Mesenchymal stem cell (in vitro differentiated cells and primary cell): ENCODE measurements around the gene FBXL20.
"Not testable (repeated sequence)": the region's sequence is repeated elsewhere in the genome, so short reads cannot be mapped to it uniquely, and the experiment has no call there.

Source experiments
- DNase-seq: peaks from one replicate; pipeline ENCODE4 v3.0.0-alpha.2; 2013
- H2AFZ ChIP-seq: one replicate; pipeline ENCODE4 v1.6.1; 2013; ENCODE audit warnings: low read depth, mild to moderate bottlenecking, control low read depth, inconsistent platforms, low read length, moderate library complexity
- H2AK5ac ChIP-seq: 2 replicates; pipeline ENCODE4 v1.6.1; 2013; ENCODE audit warnings: low read length, moderate library complexity, mild to moderate bottlenecking, inconsistent platforms; ENCODE audit not compliant: severe bottlenecking
- H2BK120ac ChIP-seq: one replicate; pipeline ENCODE4 v1.6.1; 2013; ENCODE audit warnings: low read depth, mild to moderate bottlenecking, inconsistent platforms, low read length, moderate library complexity
- H2BK12ac ChIP-seq, 2 experiments: one replicate each; pipeline ENCODE4 v1.6.1; 2013; ENCODE audit warnings: inconsistent platforms in 2 of 2, low read length in 2 of 2, mild to moderate bottlenecking in 2 of 2, moderate library complexity in 2 of 2, control low read depth in 1 of 2
- H2BK15ac ChIP-seq: one replicate; pipeline ENCODE4 v1.6.1; 2013; ENCODE audit warnings: mild to moderate bottlenecking, low read depth, inconsistent platforms; ENCODE audit not compliant: poor library complexity, severe bottlenecking
- H2BK5ac ChIP-seq: 2 replicates; pipeline ENCODE4 v1.6.1; 2013; ENCODE audit warnings: low read depth, mild to moderate bottlenecking, low read length, control low read depth, inconsistent platforms; ENCODE audit not compliant: poor library complexity, severe bottlenecking
- H3K14ac ChIP-seq, 2 experiments: one replicate each; pipeline ENCODE4 v1.6.1; 2013; ENCODE audit warnings: inconsistent platforms in 2 of 2, low read length in 2 of 2, control low read depth in 1 of 2, mild to moderate bottlenecking in 1 of 2, moderate library complexity in 1 of 2
- H3K18ac ChIP-seq, 2 experiments: one replicate each; pipeline ENCODE4 v1.6.1; 2013; ENCODE audit warnings: inconsistent platforms in 2 of 2, low read length in 2 of 2, control low read depth in 1 of 2, low read depth in 1 of 2, mild to moderate bottlenecking in 1 of 2
- H3K23ac ChIP-seq, 2 experiments: one replicate each; pipeline ENCODE4 v1.6.1; 2013; ENCODE audit warnings: inconsistent platforms in 2 of 2, low read length in 2 of 2, mild to moderate bottlenecking in 2 of 2, moderate library complexity in 2 of 2, control low read depth in 1 of 2
- H3K27ac ChIP-seq: 2 replicates; pipeline ENCODE4 v1.5.1; 2013; ENCODE audit warnings: mild to moderate bottlenecking, moderate library complexity, low read length, control low read depth, inconsistent platforms; ENCODE audit not compliant: poor library complexity, severe bottlenecking
- H3K27me3 ChIP-seq, 2 experiments: 2 replicates each; pipeline versions ENCODE4 v1.6.1 to v1.7.0; 2013; ENCODE audit warnings: low read length in 2 of 2, mild to moderate bottlenecking in 2 of 2, moderate library complexity in 2 of 2, control low read depth in 1 of 2, inconsistent platforms in 1 of 2; ENCODE audit not compliant: control insufficient read depth in 1 of 2, insufficient read depth in 1 of 2
- H3K36me3 ChIP-seq, 2 experiments: 2 replicates each; pipeline versions ENCODE4 v1.6.1 to v1.7.0; 2013; ENCODE audit warnings: low read length in 2 of 2, control low read depth in 1 of 2, inconsistent platforms in 1 of 2, low read depth in 1 of 2, mild to moderate bottlenecking in 1 of 2; ENCODE audit not compliant: insufficient read depth in 2 of 2, control insufficient read depth in 1 of 2
- H3K4ac ChIP-seq, 2 experiments: one replicate each; pipeline ENCODE4 v1.6.1; 2013; ENCODE audit warnings: inconsistent platforms in 2 of 2, low read length in 2 of 2, mild to moderate bottlenecking in 2 of 2, moderate library complexity in 2 of 2, control low read depth in 1 of 2, low read depth in 1 of 2
- H3K4me1 ChIP-seq: 2 replicates; pipeline ENCODE4 v1.6.1; 2013; ENCODE audit warnings: low read depth, low read length, control low read depth; ENCODE audit not compliant: control insufficient read depth, insufficient read depth
- H3K4me2 ChIP-seq: 2 replicates; pipeline ENCODE4 v1.6.1; 2013; ENCODE audit warnings: low read length, mild to moderate bottlenecking, inconsistent platforms; ENCODE audit not compliant: poor library complexity, severe bottlenecking
- H3K4me3 ChIP-seq, 2 experiments: 2 replicates each; pipeline versions ENCODE4 v1.5.1 to v1.7.0; 2013; ENCODE audit warnings: low read length in 2 of 2, mild to moderate bottlenecking in 2 of 2, control low read depth in 1 of 2, low read depth in 1 of 2; ENCODE audit not compliant: insufficient read depth in 1 of 2
- H3K79me1 ChIP-seq: replicated peaks from 2 replicates; pipeline ENCODE4 v1.6.1; 2013; ENCODE audit warnings: mild to moderate bottlenecking, control low read depth, low read length, inconsistent platforms; ENCODE audit not compliant: poor library complexity, severe bottlenecking
- H3K9ac ChIP-seq: 2 replicates; pipeline ENCODE4 v1.7.0; 2013; ENCODE audit warnings: mild to moderate bottlenecking, low read length, moderate library complexity
- H3K9me3 ChIP-seq: 2 replicates; pipeline ENCODE4 v1.7.0; 2013; ENCODE audit warnings: mild to moderate bottlenecking, low read length; ENCODE audit not compliant: control insufficient read depth
- H4K8ac ChIP-seq: one replicate; pipeline ENCODE4 v1.6.1; 2013; ENCODE audit warnings: inconsistent platforms, mild to moderate bottlenecking, low read length, moderate library complexity
- H4K91ac ChIP-seq: one replicate; pipeline ENCODE4 v1.6.1; 2013; ENCODE audit warnings: mild to moderate bottlenecking, low read length, inconsistent platforms
- WGBS: methylation state at CpG from one replicate; pipeline ENCODE4 v1.1.7; 2013; ENCODE audit warnings: mixed read lengths; 5-methylcytosine and 5-hydroxymethylcytosine counted together

The FBXL20 gene

DNA sequence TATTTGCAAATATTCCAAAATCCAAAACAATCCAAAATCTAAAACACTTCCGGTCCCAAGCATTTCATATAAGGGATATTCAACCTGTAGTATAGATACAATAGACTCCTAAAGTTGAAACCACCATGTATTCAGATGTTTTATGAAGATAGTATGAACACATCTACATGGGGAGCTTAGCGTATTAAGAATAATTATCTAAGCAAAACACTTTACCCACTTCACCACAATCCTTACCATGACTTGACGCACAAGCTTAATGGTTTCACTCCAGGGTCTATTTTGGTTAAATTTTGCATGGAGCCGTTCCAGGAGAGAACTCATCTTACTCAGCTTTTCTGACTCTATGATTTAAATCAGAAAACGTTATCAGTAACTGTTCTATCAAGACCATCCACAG, 46.1 kb upstream of the FBXL20 start:
- Histone ChIP-seq H3K9ac (peak overlapping the region; percentile 10), H3K4me3 (no peak overlapping the region), H3K9me3 (no peaks in the 10 kb centered on the region), H3K4me2 (no peak overlapping the region), H3K18ac (no peak overlapping the region), H2AK5ac (no peak overlapping the region), H3K36me3 (peaks cover 30 to 42% of the 10 kb centered on the region in 2 experiments), H3K27me3 (no peaks in the 10 kb centered on the region), H2BK5ac (no peak overlapping the region), H3K4ac (no peak overlapping the region), H3K79me1 (peaks cover 15% of the 10 kb centered on the region), H3K23ac (no peak overlapping the region), H3K4me1 (peaks cover 10% of the 10 kb centered on the region), H2BK120ac (no peak overlapping the region), H2BK12ac (no peak overlapping the region), H4K8ac (no peak overlapping the region), H2BK15ac (no peak overlapping the region), H4K91ac (no peak overlapping the region), H3K27ac (no peak overlapping the region), H3K14ac (no peak overlapping the region), H2AFZ (no peak overlapping the region)
- DNase-seq, result no peak
- WGBS, result 97% methylated on average over 4 of the region's 5 CpGs

DNA sequence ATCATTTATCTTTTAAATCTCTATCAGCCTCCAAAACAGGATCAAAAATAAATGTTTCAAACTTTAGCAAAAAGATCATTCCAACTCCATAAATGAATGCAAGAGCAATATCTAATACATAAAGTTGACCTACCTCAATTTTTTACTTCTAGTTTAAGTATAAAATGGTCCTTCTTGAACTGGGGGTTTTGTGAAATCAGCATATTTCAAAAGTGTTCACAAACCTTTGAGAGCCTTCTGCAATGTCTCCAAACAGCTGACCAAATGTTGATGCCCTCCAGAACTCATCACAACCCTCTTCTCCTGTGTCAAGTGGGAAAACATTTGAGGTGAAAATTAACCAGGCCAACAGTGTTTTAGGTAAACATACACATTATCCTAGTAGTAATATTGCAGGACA, 41.9 kb upstream of the FBXL20 start:
- Histone ChIP-seq H3K23ac (no peak overlapping the region), H3K27ac (no peak overlapping the region), H3K36me3 (peaks cover 47 to 76% of the 10 kb centered on the region in 2 experiments), H3K4me1 (peaks cover 1% of the 10 kb centered on the region), H3K27me3 (no peaks in the 10 kb centered on the region), H2BK12ac (no peak overlapping the region), H3K9me3 (no peaks in the 10 kb centered on the region), H3K79me1 (peaks cover 25% of the 10 kb centered on the region), H3K4me3 (no peak overlapping the region), H4K91ac (no peak overlapping the region), H2AFZ (no peak overlapping the region), H3K4ac (no peak overlapping the region), H3K9ac (no peak overlapping the region), H2AK5ac (no peak overlapping the region), H2BK120ac (no peak overlapping the region), H2BK15ac (no peak overlapping the region), H4K8ac (no peak overlapping the region), H3K18ac (no peak overlapping the region), H2BK5ac (no peak overlapping the region), H3K14ac (no peak overlapping the region), H3K4me2 (no peak overlapping the region)
- no peak for DNase-seq

DNA sequence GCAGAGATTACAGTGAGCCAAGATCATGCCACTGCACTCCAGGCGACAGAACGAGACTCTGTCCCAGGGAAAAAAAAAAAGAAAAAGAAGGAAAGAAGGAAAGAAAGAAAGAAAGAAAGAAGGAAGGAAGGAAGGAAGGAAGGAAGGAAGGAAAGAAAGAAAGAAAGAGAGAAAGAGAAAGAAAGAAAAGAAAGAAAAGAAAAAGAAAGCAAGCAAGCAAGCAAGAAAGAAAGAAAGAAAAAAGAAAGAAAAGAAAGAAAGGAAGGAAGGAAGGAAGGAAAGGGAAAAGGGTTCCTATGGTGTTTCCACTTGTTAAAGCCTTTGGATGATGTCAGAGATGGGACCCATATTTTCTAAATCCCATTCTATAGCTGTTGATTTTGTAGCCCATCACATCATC, 38.4 kb upstream of the FBXL20 start:
- not testable (repeated sequence) for H2AK5ac ChIP-seq, H4K8ac ChIP-seq, DNase-seq, H2AFZ ChIP-seq, H3K18ac ChIP-seq, H3K4ac ChIP-seq, H3K14ac ChIP-seq, H3K23ac ChIP-seq, H3K9me3 ChIP-seq, H2BK5ac ChIP-seq, H3K9ac ChIP-seq, H2BK15ac ChIP-seq, H3K4me3 ChIP-seq, H2BK120ac ChIP-seq, H2BK12ac ChIP-seq, H3K4me2 ChIP-seq, H4K91ac ChIP-seq, H3K27ac ChIP-seq, H3K27me3 ChIP-seq, H3K4me1 ChIP-seq
- Histone ChIP-seq H3K36me3 (peaks cover 42 to 73% of the 10 kb centered on the region in 2 experiments), H3K79me1 (peaks cover 22% of the 10 kb centered on the region)
- WGBS, result 100% methylated on average over 2 of the region's 2 CpGs

DNA sequence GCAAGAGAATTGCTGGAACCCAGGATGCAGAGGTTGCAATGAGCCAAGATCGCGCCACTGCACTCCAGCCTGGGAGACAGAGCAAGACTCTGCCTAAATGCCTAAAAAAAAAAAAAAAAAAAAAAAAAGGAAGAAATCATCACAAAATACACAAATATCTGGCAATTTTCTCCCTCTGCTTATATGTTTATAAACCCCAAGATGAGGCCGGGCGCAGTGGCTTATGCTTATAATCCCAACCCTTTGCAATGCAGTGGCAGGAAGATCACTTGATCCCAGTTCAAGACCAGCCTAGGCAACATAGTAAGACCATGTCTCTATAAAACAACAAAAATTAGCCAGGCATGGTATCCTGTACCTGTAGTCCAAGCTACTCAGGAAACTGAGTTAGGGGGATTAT, 28.2 kb upstream of the FBXL20 start:
- no peaks in the 10 kb centered on the region for H3K27me3 ChIP-seq
- no peak overlapping the region for H3K18ac ChIP-seq
- H3K4me1 ChIP-seq, result no peaks in the 10 kb centered on the region
- H3K4me3 ChIP-seq, result no peak overlapping the region
- H2AFZ ChIP-seq, result no peak overlapping the region
- H2BK120ac ChIP-seq, result no peak overlapping the region
- no peak overlapping the region for H3K27ac ChIP-seq
- H3K9me3 ChIP-seq, result no peaks in the 10 kb centered on the region
- H3K79me1 ChIP-seq, result peaks cover 19% of the 10 kb centered on the region
- no peak overlapping the region for H3K4ac ChIP-seq
- no peak overlapping the region for H3K4me2 ChIP-seq
- no peak overlapping the region for H3K23ac ChIP-seq
- WGBS, result 100% methylated on average over 4 of the region's 4 CpGs
- no peak overlapping the region for H2BK12ac ChIP-seq
- H3K9ac ChIP-seq, result no peak overlapping the region
- no peak for DNase-seq
- no peak overlapping the region for H4K8ac ChIP-seq
- H2AK5ac ChIP-seq, result no peak overlapping the region
- H3K14ac ChIP-seq, result no peak overlapping the region
- no peak overlapping the region for H2BK5ac ChIP-seq
- peaks cover 58 to 79% of the 10 kb centered on the region in 2 experiments for H3K36me3 ChIP-seq
- no peak overlapping the region for H2BK15ac ChIP-seq
- H4K91ac ChIP-seq, result no peak overlapping the region
